ENCODE measurements around the gene PDZD7. TPM values are rescaled to one million over a fixed set of nuclear protein-coding genes. Genes with fewer than 3 reads are reported as not detected.

PDZD7 gene
- total and polyA plus RNA-seq, 12 donors, result 0.13 to 0.66 (median 0.22) TPM; not detected in 1

- DNase-seq, result no peak
- TF ChIP-seq CTCF (IDR thresholded peaks at IDR 0.05), result no peak
- Histone ChIP-seq H3K9me3 (no peaks in the 10 kb centered on the region), H3K4me3 (no peak overlapping the region), H3K4me1 (peaks cover 10 to 76% (median 38%) of the 10 kb centered on the region in 9 donors), H3K27me3 (no peaks in the 10 kb centered on the region), H3K27ac (peak overlapping the region in 8 of 10 donors; percentile 15 to 75 (median 55)), H3K36me3 (peaks cover 0 to 45% (median 34%) of the 10 kb centered on the region in 9 donors)
- intact Hi-C loops (cut with DNase I), result no loop called here
- no peak for ATAC-seq
- WGBS, 2 donors, result 60 to 62% methylated on average over 13 of the region's 13 CpGs
Measured at GRCh38 chr10:101007915-101008822, 22.8 kb downstream of the PDZD7 start.

GRCh38 chr10:101007099-101007711 lies 23.7 kb downstream of the PDZD7 start:
- 52% methylated on average over 11 of the region's 11 CpGs for WGBS, 2 donors
- Histone ChIP-seq H3K4me3 (no peak overlapping the region), H3K27ac (peak overlapping the region; percentile 18 to 75 (median 50)), H3K27me3 (no peaks in the 10 kb centered on the region), H3K36me3 (peaks cover 0 to 53% (median 40%) of the 10 kb centered on the region in 9 donors), H3K9me3 (no peaks in the 10 kb centered on the region), H3K4me1 (peaks cover 10 to 76% (median 38%) of the 10 kb centered on the region in 9 donors)
- no peak for TF ChIP-seq CTCF (IDR thresholded peaks at IDR 0.05)
- ATAC-seq (peak in 7 of 8 donors; percentile 21 to 46 (median 35)), DNase-seq (no peak)
- intact Hi-C loops (cut with DNase I), result no loop called here

- Histone ChIP-seq H3K36me3 (peaks cover 0 to 53% (median 40%) of the 10 kb centered on the region in 9 donors), H3K9me3 (no peaks in the 10 kb centered on the region), H3K27me3 (no peaks in the 10 kb centered on the region), H3K27ac (peak overlapping the region in 8 of 10 donors; percentile 18 to 75 (median 50)), H3K4me1 (peaks cover 16 to 76% (median 40%) of the 10 kb centered on the region in 9 donors), H3K4me3 (no peak overlapping the region)
- intact Hi-C loops (cut with DNase I), result no loop called here
- 77% methylated on average over 33 of the region's 33 CpGs for WGBS, 2 donors
- no peak for DNase-seq
- peak in 3 of 8 donors; percentile 6 to 25 (median 6) for ATAC-seq
- TF ChIP-seq CTCF (IDR thresholded peaks at IDR 0.05), result no peak
Measured at GRCh38 chr10:101006593-101007098, 24.3 kb downstream of the PDZD7 start.

GRCh38 chr10:101005869-101006567 lies 24.9 kb downstream of the PDZD7 start:
- peaks cover 17 to 80% (median 45%) of the 10 kb centered on the region in 9 donors for H3K4me1 ChIP-seq
- no peaks in the 10 kb centered on the region for H3K27me3 ChIP-seq
- peaks cover 0 to 53% (median 40%) of the 10 kb centered on the region in 9 donors for H3K36me3 ChIP-seq
- DNase-seq, result no peak
- 95 to 97% methylated on average over 4 of the region's 4 CpGs for WGBS, 2 donors
- no peak overlapping the region for H3K4me3 ChIP-seq
- H3K27ac ChIP-seq, result peak overlapping the region in 7 of 10 donors; percentile 2 to 75 (median 60)
- intact Hi-C loops (cut with DNase I), result no loop called here
- H3K9me3 ChIP-seq, result no peaks in the 10 kb centered on the region
- no peak for ATAC-seq
- no peak for TF ChIP-seq CTCF (IDR thresholded peaks at IDR 0.05)

Data from heart right ventricle (tissue), 16 donors.